K562 (cell line): ENCODE results near the gene ROBO1. TPM values are rescaled to one million over a fixed set of nuclear protein-coding genes. Genes with fewer than 3 reads are reported as not detected.

Experiments used
- ATAC-seq: fragments of 200-7000 bp; cut with Tn5 transposase; 3 replicates; pipeline ENCODE4 v1.9.1; 2020; ENCODE audit warnings: moderate library complexity
- BruUV-seq: library from RNA; stranded (reverse); fragments of 400-500 nt; replicated peaks from 2 replicates; lab custom pipeline; 2021; lab: Mats Ljungman, UMichigan
- CTCF ChIA-PET: fragments of 300-600 bp; formaldehyde crosslinking; extraction: SDS; loops from one replicate; lab custom pipeline; 2021; ENCODE audit warnings: low intra/inter-chr PET ratio; lab: Yijun Ruan, JAX
- POLR2A ChIA-PET: fragments of 300-600, 350-650 bp; sonication (Branson Sonifier 250); formaldehyde crosslinking; extraction: SDS; loops from one replicate; lab custom pipeline; 2021; ENCODE audit warnings: antibody characterized with exemption, inconsistent platforms; lab: Yijun Ruan, JAX
- DNase-seq, 4 experiments: peaks; one replicate each; pipeline versions ENCODE4 v3.0.0 to v3.0.0-alpha.2; 2011 to 2018; ENCODE audit warnings: low spot score in 3 of 4, mixed read lengths in 3 of 4; ENCODE audit errors: extremely low read depth in 1 of 4
- FAIRE-seq: peaks from 2 replicates; lab custom pipeline; 2011; peaks lifted over from hg19 to GRCh38; lab: Jason Lieb, UNC
- H2AFZ ChIP-seq: 2 replicates; pipeline ENCODE4 v1.6.0; 2011; ENCODE audit warnings: low read depth, low read length, control low read depth, inconsistent platforms
- H3K27ac ChIP-seq: fragments of 200-600 bp; 3 replicates; pipeline ENCODE4 v1.8.0; 2011; ENCODE audit warnings: low read depth, mild to moderate bottlenecking, control low read depth, inconsistent platforms, low read length, moderate library complexity, mixed read lengths; ENCODE audit errors: extremely low read depth
- H3K27me3 ChIP-seq, 2 experiments: fragments of 300-600 bp in 1 of 2; 2 replicates in 1 of 2; 3 replicates in 1 of 2; pipeline versions ENCODE4 v1.6.0 to v1.8.0; 2011; ENCODE audit warnings: inconsistent platforms in 2 of 2, low read length in 2 of 2, mild to moderate bottlenecking in 1 of 2, mixed read lengths in 1 of 2, moderate library complexity in 1 of 2; ENCODE audit not compliant: control insufficient read depth in 2 of 2, insufficient read depth in 2 of 2
- H3K36me3 ChIP-seq: fragments of 300-600 bp; 3 replicates; pipeline ENCODE4 v1.8.0; 2011; ENCODE audit warnings: mild to moderate bottlenecking, low read length, inconsistent platforms; ENCODE audit not compliant: control insufficient read depth, insufficient read depth
- H3K4me1 ChIP-seq, 2 experiments: fragments of 200-600 bp in 1 of 2; replicated peaks in 1 of 2; 2 replicates in 1 of 2; 3 replicates in 1 of 2; pipeline versions ENCODE4 v1.5.1 to v1.8.0; 2011; ENCODE audit warnings: inconsistent platforms in 2 of 2, low read length in 2 of 2, mild to moderate bottlenecking in 1 of 2, mixed read lengths in 1 of 2, moderate library complexity in 1 of 2; ENCODE audit not compliant: control insufficient read depth in 2 of 2, insufficient read depth in 2 of 2
- H3K4me2 ChIP-seq: 2 replicates; pipeline ENCODE4 v1.6.1; 2011; ENCODE audit warnings: low read length, control low read depth, inconsistent platforms, mixed read lengths; ENCODE audit not compliant: insufficient read depth
- H3K4me3 ChIP-seq: fragments of 200-600 bp; sonication (generic), shearing (Covaris generic); 2 replicates; pipeline ENCODE4 v1.5.1; 2016; ENCODE audit warnings: control low read depth, inconsistent platforms
- H3K79me2 ChIP-seq: fragments of 200-600 bp; 3 replicates; pipeline ENCODE4 v1.8.0; 2011; ENCODE audit warnings: low read length, inconsistent platforms; ENCODE audit not compliant: control insufficient read depth, insufficient read depth
- H3K9ac ChIP-seq, 2 experiments: 2 replicates each; pipeline versions ENCODE4 v1.6.0 to v1.6.1; 2011; ENCODE audit warnings: low read depth in 2 of 2, low read length in 2 of 2, control low read depth in 1 of 2, inconsistent platforms in 1 of 2, mild to moderate bottlenecking in 1 of 2, mixed read lengths in 1 of 2; ENCODE audit not compliant: insufficient read depth in 1 of 2
- H3K9me1 ChIP-seq: one replicate; pipeline ENCODE4 v1.6.0; 2011; ENCODE audit warnings: inconsistent platforms, mild to moderate bottlenecking, low read length, moderate library complexity; ENCODE audit not compliant: control insufficient read depth, insufficient read depth
- H3K9me3 ChIP-seq: replicated peaks from 2 replicates; pipeline ENCODE4 v1.5.1; 2011; ENCODE audit warnings: low read depth, low read length, inconsistent platforms; ENCODE audit not compliant: control insufficient read depth, insufficient read depth
- H4K20me1 ChIP-seq: replicated peaks from 2 replicates; pipeline ENCODE4 v1.6.1; 2011; ENCODE audit warnings: low read length, inconsistent platforms, mixed read lengths; ENCODE audit not compliant: control insufficient read depth, insufficient read depth
- AFF4 ChIP-seq: sonication (generic); formaldehyde crosslinking; IDR thresholded peaks from 2 replicates; pipeline ENCODE4 v1.8.0; 2023; ENCODE audit warnings: mild to moderate bottlenecking, missing genetic modification reagents
- BRCA1 ChIP-seq, 2 experiments: fragments of 450-650 bp in 1 of 2; sonication (generic) in 1 of 2; formaldehyde crosslinking in 1 of 2; IDR thresholded peaks; 2 replicates each; pipeline versions ENCODE4 v1.5.0 to v1.6.1; 2017 to 2020; ENCODE audit warnings: mild to moderate bottlenecking in 1 of 2, missing genetic modification reagents in 1 of 2
- CBX1 ChIP-seq: sonication (generic); IDR thresholded peaks from 2 replicates; pipeline ENCODE4 v1.6.1; 2016; ENCODE audit warnings: antibody characterized with exemption, low read depth, mild to moderate bottlenecking
- HMBOX1 ChIP-seq: sonication (generic); IDR thresholded peaks from 2 replicates; pipeline ENCODE4 v1.6.1; 2016
- HNRNPLL ChIP-seq: fragments of 200-400 bp; formaldehyde crosslinking; IDR thresholded peaks from 2 replicates; pipeline ENCODE4 v1.6.1; 2017; ENCODE audit warnings: low read length, low read depth, mild to moderate bottlenecking; ENCODE audit not compliant: poor library complexity, severe bottlenecking
- KAT8 ChIP-seq: fragments of 450-650 bp; IDR thresholded peaks from 2 replicates; pipeline ENCODE4 v1.6.1; 2016; ENCODE audit warnings: low read depth, mild to moderate bottlenecking
- MTA1 ChIP-seq: fragments of 450-650 bp; IDR thresholded peaks from 2 replicates; pipeline ENCODE4 v1.6.1; 2017; ENCODE audit warnings: borderline replicate concordance
- NR2F6 ChIP-seq: fragments of 450-650 bp; formaldehyde crosslinking; IDR thresholded peaks from 2 replicates; pipeline ENCODE4 v1.4.0; 2020; ENCODE audit warnings: mild to moderate bottlenecking
- RCOR1 ChIP-seq, 2 experiments: IDR thresholded peaks; 2 replicates each; pipeline ENCODE4 v1.6.1; 2012; ENCODE audit warnings: low read depth in 2 of 2, low read length in 2 of 2, borderline replicate concordance in 1 of 2, improper control_type of control experiment in 1 of 2
- SMARCC2 ChIP-seq: fragments of 450-650 bp; IDR thresholded peaks from 2 replicates; pipeline ENCODE4 v1.6.1; 2017; ENCODE audit warnings: antibody characterized with exemption, moderate library complexity, mild to moderate bottlenecking, low read depth
- STAG1 ChIP-seq: sonication (generic); formaldehyde crosslinking; IDR thresholded peaks from 2 replicates; pipeline ENCODE4 v1.5.0; 2020; ENCODE audit warnings: missing genetic modification reagents, borderline replicate concordance
- STAT5A ChIP-seq: IDR thresholded peaks from 2 replicates; pipeline ENCODE4 v1.6.1; 2012; ENCODE audit warnings: low read length, inconsistent platforms, borderline replicate concordance
- TBP ChIP-seq: optimal IDR thresholded peaks from 2 replicates; pipeline ENCODE3; 2011; ENCODE audit warnings: low read depth, low read length, improper control_type of control experiment
- ZNF12 ChIP-seq: sonication (generic); formaldehyde crosslinking; IDR thresholded peaks from 2 replicates; pipeline ENCODE4 v1.4.0; 2020; ENCODE audit warnings: mild to moderate bottlenecking, missing genetic modification reagents
- ZNF384 ChIP-seq: IDR thresholded peaks from 2 replicates; pipeline ENCODE4 v1.6.1; 2012; ENCODE audit warnings: low read depth, low read length, improper control_type of control experiment
- ZNF445 ChIP-seq: fragments of 250-450 bp; sonication (Bioruptor Pico); IDR thresholded peaks from 2 replicates; pipeline ENCODE4 v1.4.0; 2020; ENCODE audit warnings: low read depth, mild to moderate bottlenecking, moderate library complexity
- ZNF79 ChIP-seq: fragments of 250-450 bp; sonication (Bioruptor Pico); IDR thresholded peaks from 2 replicates; pipeline ENCODE4 v1.4.0; 2020; ENCODE audit warnings: low read depth, mild to moderate bottlenecking, moderate library complexity
- WGBS: fragments of 100-300 bp; shearing (Covaris generic); methylation state at CpG from one replicate; pipeline ENCODE4 v1.1.6; 2016; ENCODE audit warnings: low coverage, mixed read lengths; ENCODE audit not compliant: insufficient coverage; ENCODE audit errors: missing lambda C conversion rate; 5-methylcytosine and 5-hydroxymethylcytosine counted together
- in situ Hi-C: fragments of 300-500 bp; cut with MboI; formaldehyde crosslinking; loops from 4 replicates; pipeline ENCODE4 v1.15.0; 2018; ENCODE audit warnings: inconsistent platforms, mixed read lengths
- intact Hi-C: fragments of 100-400 bp; cut with micrococcal nuclease; formaldehyde crosslinking; loops from 2 replicates; pipeline ENCODE4 v1.14.2; 2022
- polyA plus RNA-seq, 8 experiments: library from polyadenylated mRNA; depleted of rRNA in 4 of 8; stranded (reverse) in 5 of 8; unstranded in 3 of 8; fragments of >200 nt; fragmentation: Nextera tagmentation in 2 of 8; fragmentation: Illumina TruSeq in 1 of 8; extraction: Ambion mirVana in 2 of 8; extraction: Trizol in 1 of 8; gene quantifications; 2 replicates each; pipeline versions ENCODE4 v1.2.1 to v1.2.3, GENCODE V29; 2011 to 2014; ENCODE audit warnings: inconsistent platforms in 1 of 8, missing spikeins in 1 of 8
- total RNA-seq, 7 experiments: library from RNA; depleted of rRNA in 6 of 7; stranded (reverse); fragments of >200 nt in 6 of 7; fragmentation: Illumina TruSeq in 2 of 7; extraction: Trizol in 2 of 7; gene quantifications; 2 replicates each; pipeline versions ENCODE4 v1.2.1 to v1.2.3, GENCODE V29; 2011 to 2021; ENCODE audit warnings: low replicate concordance in 1 of 7
- TF ChIP-seq, protein P1 (sequence below): sonication (generic); formaldehyde crosslinking; IDR thresholded peaks from 2 replicates; pipeline ENCODE4 v1.8.1; 2023; ENCODE audit warnings: mild to moderate bottlenecking, missing genetic modification reagents

Gene ROBO1
- total and polyA plus RNA-seq, 9 of the 15 experiments (the other 6 are each of a cell fraction or from before 2014, with no cell fraction given) = 0.01 to 0.53 (median 0.17) TPM; not detected in 5

- Histone ChIP-seq H3K27me3 (no peaks in the 10 kb centered on the region), H3K4me1 (no peaks in the 10 kb centered on the region), H3K79me2 (no peaks in the 10 kb centered on the region), H3K36me3 (no peaks in the 10 kb centered on the region), H3K4me3 (no peak overlapping the region), H3K9me3 (no peaks in the 10 kb centered on the region), H4K20me1 (no peaks in the 10 kb centered on the region), H3K4me2 (no peak overlapping the region), H2AFZ (no peak overlapping the region), H3K27ac (no peak overlapping the region), H3K9ac (no peak overlapping the region), H3K9me1 (no peaks in the 10 kb centered on the region)
- no peak for ATAC-seq
- in situ Hi-C loops = no loop called here
- DNase-seq = no peak
- intact Hi-C loops = no loop called here
- WGBS = 0% methylated on average over 1 of the region's 1 CpG
- ChIA-PET POLR2A (no interaction called here), CTCF (no interaction called here)
- no TSS peak for BruUV-seq
- FAIRE-seq = no peak
- TF ChIP-seq HMBOX1 (no peak), ZNF384 (no peak), AFF4 (CRISPR knock-in tag) (no peak), RCOR1 (IDR thresholded peaks at IDR 0.05; ENCODE audit: borderline replicate concordance in 1 of 2, low read depth in 2 of 2, low read length in 2 of 2) (no peak), KAT8 (no peak), SMARCC2 (no peak), ZNF79 (CRISPR knock-in tag) (no peak), MTA1 (no peak), ZNF445 (CRISPR knock-in tag) (no peak), STAG1 (no peak), ZNF12 (CRISPR knock-in tag) (no peak), STAT5A (no peak), BRCA1 (IDR thresholded peaks at IDR 0.05) (no peak), BRCA1 (CRISPR knock-in tag; IDR thresholded peaks at IDR 0.05) (no peak), CBX1 (no peak), TBP (no peak), NR2F6 (CRISPR knock-in tag) (no peak), HNRNPLL (no peak)
- TF ChIP-seq, protein P1, sequence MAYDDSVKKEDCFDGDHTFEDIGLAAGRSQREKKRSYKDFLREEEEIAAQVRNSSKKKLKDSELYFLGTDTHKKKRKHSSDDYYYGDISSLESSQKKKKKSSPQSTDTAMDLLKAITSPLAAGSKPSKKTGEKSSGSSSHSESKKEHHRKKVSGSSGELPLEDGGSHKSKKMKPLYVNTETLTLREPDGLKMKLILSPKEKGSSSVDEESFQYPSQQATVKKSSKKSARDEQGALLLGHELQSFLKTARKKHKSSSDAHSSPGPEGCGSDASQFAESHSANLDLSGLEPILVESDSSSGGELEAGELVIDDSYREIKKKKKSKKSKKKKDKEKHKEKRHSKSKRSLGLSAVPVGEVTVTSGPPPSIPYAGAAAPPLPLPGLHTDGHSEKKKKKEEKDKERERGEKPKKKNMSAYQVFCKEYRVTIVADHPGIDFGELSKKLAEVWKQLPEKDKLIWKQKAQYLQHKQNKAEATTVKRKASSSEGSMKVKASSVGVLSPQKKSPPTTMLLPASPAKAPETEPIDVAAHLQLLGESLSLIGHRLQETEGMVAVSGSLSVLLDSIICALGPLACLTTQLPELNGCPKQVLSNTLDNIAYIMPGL = no peak
Measured at GRCh38 chr3:78900426-78900825, 867.4 kb downstream of the ROBO1 start.
